Measurements from ENCODE around the gene PARP15.
"Not testable (repeated sequence)": the region's sequence is repeated elsewhere in the genome, so short reads cannot be mapped to it uniquely, and the experiment has no call there.

The PARP15 gene

GRCh38 chr3:122577409-122578031 is at the start of gene PARP15:
PARP15 (plus strand) TSS chr3:122577650; CDS start chr3:122577668, 18 bp downstream.
- no peak for DNase-seq (ENCODE audit: low read depth in 2 of 2)

GRCh38 chr3:122530164-122530563 is 47.3 kb upstream of the PARP15 start:
- no peak for DNase-seq (ENCODE audit: low read depth in 2 of 2)

GRCh38 chr3:122533480-122533879 is 44.0 kb upstream of the PARP15 start:
- no peak for DNase-seq (ENCODE audit: low read depth in 2 of 2)

DNA sequence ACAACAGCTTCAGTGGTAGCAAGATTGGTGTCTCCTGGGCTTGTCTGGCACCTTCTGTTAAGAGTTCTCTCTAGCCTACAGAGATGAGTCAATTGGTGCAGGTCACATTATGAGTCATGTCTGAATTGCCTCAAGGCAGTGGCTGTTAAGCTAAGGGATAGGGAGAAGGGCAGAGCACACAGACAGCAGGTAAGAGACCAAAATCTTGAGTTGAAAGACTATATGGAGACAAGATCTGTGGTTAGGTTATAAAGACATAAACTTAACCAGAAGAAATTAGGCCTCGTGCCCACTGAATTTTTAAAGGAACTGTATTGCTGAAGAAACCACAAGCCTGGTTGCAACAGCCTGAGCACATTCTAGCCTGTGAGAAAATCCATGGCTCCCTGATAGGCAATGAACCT is 43.5 kb upstream of the PARP15 start:
- no peak for DNase-seq (ENCODE audit: low read depth in 2 of 2)

DNA sequence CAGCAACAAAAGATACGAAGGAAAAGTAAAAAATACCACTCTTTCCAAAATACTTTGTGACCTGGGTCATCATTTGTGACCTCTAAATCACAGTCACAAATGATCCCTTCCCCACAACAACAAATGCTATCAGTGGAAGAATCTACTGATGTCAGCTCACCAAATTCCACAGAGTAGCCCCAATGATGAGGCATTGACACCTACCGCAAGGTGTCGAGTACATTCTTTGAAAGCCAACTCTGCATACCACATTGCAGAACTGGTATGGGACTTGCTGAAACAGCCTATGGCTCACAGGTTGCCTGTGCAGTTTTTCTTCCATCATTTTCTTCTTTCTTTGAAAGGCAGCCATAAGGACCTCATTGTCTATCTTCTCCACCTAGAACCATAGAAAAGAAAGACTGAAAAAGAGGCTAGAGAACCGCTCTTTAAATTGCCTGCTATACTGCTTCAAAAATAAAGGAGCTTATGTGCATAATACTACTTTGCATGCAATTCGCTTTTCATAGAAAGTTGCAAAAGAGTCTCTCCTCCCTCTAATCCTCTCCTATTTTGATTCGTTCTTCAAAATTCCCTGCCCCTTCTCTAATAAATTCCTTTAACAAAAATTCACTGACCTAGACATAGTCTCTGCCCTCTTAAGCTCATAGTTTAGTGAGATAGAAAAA is 41.4 kb upstream of the PARP15 start:
- no peak for DNase-seq (ENCODE audit: low read depth in 2 of 2)

GRCh38 chr3:122536632-122537001 is 40.8 kb upstream of the PARP15 start:
- DNase-seq (ENCODE audit: low read depth in 2 of 2): no peak

DNA sequence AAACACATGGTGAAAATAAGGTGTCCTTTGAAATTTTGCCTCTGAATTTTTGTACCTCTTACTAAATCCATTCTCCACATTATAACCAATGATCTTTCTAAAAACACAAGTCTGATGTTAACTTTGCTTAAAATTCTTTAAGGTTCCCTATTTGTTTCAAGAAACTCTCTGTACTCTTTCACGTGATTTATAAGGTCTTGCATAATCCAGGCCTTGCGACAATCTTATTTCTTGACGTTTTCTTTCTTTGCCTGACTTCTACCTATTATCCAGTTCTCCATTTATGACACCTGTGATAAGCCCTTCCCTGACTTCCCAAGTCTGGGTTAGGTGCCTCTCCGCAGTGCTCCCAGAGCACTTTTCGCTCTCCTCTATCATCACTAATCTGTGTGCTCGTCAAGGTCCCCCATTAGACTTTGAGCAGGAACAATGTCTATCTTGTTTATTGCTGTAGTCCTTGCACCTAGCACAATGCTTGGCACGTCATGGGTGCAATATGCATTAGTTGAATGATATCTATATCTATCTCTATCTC is 38.4 kb upstream of the PARP15 start:
- DNase-seq (ENCODE audit: low read depth in 2 of 2): no peak

DNA sequence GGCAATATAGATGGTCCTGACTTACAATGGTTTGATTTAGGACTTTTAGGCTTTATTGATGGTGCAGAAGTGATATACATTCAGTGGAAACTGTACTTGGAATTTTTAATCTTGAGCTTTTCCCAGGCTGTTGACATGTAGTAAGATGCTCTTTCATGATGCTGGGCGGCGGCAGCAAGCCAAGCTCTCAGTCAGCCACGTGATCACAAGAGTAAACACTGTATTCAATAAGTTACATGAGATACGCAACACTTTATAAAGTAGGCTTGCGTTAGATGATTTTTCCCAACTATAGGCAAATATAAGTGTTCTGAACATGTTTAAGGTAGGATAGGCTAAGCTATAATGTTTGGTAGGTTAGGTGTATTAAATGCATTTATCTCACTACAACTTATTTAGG is 31.3 kb upstream of the PARP15 start:
- no peak for DNase-seq (ENCODE audit: low read depth in 2 of 2)

- no peak for DNase-seq (ENCODE audit: low read depth in 2 of 2)
Measured at GRCh38 chr3:122548076-122548475, 29.4 kb upstream of the PARP15 start.

- no peak for DNase-seq (ENCODE audit: low read depth in 2 of 2)
Measured at GRCh38 chr3:122548619-122549018, 28.8 kb upstream of the PARP15 start.

- DNase-seq (ENCODE audit: low read depth in 2 of 2): no peak
Measured at GRCh38 chr3:122553171-122553570, 24.3 kb upstream of the PARP15 start.

DNA sequence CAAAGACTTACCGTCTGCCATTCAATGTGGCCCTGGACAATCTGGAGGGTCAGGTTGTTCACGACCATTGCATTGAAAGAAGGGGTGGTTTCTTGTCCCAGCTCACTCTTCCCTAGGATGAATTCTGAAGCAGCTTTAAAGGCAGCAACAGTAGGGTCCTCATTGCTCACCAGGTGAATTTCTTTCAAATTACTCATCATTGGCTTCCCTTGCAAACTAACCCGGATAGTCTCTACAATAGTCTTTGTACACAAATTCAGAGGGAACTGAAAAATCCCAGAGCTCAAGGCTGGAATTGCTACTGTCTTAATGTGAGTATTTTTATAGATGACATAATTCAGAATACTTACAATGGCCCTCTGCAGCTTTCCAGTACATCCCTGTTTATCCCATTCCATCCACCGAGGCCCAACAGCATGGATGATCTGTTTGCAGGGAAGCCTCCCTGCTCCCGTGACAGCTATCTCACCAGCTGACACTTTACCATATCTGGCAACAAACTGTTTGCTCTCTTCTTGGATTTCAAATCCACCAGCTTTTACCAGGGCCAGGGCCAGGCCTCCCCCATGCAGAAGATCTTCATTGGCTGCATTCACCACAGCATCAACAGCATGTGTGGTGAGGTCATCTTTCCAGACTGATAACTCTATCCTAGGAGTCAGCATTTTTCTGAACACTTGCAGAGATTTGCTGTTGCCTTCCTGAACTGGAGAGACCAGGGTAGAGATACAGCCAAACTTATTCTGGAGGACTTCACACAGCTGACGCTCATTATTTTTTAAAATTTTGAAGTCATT is 22.0 kb upstream of the PARP15 start:
- DNase-seq (ENCODE audit: low read depth in 2 of 2): no peak

GRCh38 chr3:122557356-122557755 is 20.1 kb upstream of the PARP15 start:
- no peak for DNase-seq (ENCODE audit: low read depth in 2 of 2)

- no peak for DNase-seq (ENCODE audit: low read depth in 2 of 2)
Measured at GRCh38 chr3:122558605-122559004, 18.8 kb upstream of the PARP15 start.

- no peak for DNase-seq (ENCODE audit: low read depth in 2 of 2)
Measured at GRCh38 chr3:122559906-122560305, 17.5 kb upstream of the PARP15 start.

GRCh38 chr3:122560680-122561079 is 16.8 kb upstream of the PARP15 start:
- no peak for DNase-seq (ENCODE audit: low read depth in 2 of 2)

DNA sequence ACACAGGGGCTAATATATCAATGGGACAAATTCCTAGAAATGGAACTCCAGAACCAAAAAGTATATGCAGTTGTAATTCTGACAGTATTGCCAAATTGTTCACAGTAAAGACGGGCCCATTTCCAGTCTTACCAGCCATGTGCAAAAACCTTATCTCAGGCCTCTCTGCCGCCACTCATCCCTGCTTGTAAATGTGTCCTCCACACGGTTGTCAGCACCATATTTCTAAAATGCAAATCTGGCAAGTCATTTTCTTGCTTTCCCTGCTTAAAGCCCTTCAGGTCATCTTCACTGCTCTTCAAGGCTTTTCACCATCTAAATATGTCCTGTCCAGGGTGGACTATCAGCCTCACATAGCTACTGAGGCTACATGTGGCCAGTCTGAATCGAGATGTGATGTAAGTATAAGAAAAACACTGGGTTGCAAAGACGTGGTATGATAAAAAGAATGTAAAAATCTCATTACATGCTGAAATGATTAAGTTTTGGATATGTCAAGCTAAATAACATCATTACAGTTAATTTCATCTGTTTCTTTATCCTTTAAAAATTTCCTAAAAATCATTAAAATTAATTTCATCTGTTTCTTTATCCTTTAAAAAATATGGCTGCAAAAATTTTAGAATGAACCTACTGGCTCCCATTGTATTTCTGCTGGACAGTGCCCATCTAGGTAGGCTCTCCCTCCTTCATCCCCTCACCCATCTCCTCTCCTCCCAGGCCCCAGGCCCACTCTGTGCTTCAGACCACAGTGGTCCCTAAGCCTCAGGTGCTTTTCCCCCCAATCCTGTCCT is 14.3 kb upstream of the PARP15 start:
- DNase-seq (ENCODE audit: low read depth in 2 of 2): no peak

DNA sequence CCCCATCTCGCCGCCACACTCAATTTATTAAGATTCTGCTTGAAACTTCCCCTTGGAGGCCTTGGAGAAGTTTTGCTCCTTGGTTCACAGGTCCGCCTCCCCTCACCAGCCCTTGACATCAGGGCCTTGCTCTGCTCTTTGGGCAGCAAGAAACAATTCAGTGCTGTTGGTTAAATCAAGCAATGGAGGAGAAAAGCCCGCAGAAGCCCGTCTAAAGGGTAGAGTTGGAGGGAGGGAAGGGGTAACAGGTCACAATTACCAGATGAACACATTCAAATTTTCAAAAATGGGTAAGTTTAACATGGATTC is 13.8 kb upstream of the PARP15 start:
- DNase-seq (ENCODE audit: low read depth in 2 of 2): no peak

- peak; percentile 55 to 77 for DNase-seq (ENCODE audit: low read depth in 2 of 2)
Measured at GRCh38 chr3:122564155-122564912, 13.1 kb upstream of the PARP15 start, which contains the start of the genes DTX3L and PARP9. DTX3L (plus strand) TSS chr3:122564338; CDS start chr3:122564427, 89 bp downstream. PARP9 (minus strand) TSS chr3:122564300; CDS start chr3:122559620, 4,680 bp downstream.

GRCh38 chr3:122568131-122568530 is 9.3 kb upstream of the PARP15 start:
- DNase-seq (ENCODE audit: low read depth in 2 of 2): not testable (repeated sequence)

DNA sequence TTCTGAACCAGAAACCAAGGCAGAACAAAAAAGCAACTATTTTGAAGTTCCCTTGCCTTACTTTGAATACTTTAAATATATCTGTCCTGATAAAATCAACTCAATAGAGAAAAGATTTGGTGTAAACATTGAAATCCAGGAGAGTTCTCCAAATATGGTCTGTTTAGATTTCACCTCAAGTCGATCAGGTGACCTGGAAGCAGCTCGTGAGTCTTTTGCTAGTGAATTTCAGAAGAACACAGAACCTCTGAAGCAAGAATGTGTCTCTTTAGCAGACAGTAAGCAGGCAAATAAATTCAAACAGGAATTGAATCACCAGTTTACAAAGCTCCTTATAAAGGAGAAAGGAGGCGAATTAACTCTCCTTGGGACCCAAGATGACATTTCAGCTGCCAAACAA is 8.7 kb upstream of the PARP15 start:
- no peak for DNase-seq (ENCODE audit: low read depth in 2 of 2)

Data from stimulated activated CD8-positive, alpha-beta memory T cell treated with anti-CD3 and anti-CD28 coated beads, Interleukin-2, amount 100 ng/mL, for 1 hour (primary cell).